ENCODE results near the gene DLGAP5. TPM values are rescaled to one million over a fixed set of nuclear protein-coding genes. Genes with fewer than 3 reads are reported as not detected.

Gene DLGAP5
- total and polyA plus RNA-seq, 4 donors: 0.34 to 5.0 (median 0.63) TPM

DNA sequence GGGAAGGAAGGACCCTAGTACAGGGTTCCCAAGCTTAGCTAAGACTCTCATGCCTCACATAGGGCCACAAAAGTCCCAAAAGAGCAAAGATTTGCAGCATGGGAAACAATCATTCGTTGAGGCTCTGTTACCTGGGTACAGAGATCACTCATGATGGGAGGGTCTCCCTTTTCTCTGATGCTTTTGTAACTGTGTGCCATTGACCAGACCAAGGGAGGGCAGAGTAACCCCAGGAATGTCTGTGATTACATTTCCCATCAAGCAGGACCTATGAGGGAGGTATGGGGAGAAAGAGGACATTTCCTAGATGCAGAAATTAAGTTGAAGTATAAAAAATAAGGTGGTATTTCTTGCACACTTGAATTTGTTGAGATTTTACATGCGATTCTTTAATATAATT is 16.4 kb upstream of the DLGAP5 start:
- H3K4me3 ChIP-seq: no peak overlapping the region
- no peak overlapping the region for H3K9ac ChIP-seq (ENCODE audit: insufficient read depth in 1 of 2, low read length in 2 of 2)
- no peak for DNase-seq
- H3K27me3 ChIP-seq (ENCODE audit: control insufficient read depth in 3 of 3, insufficient read depth in 3 of 3, low read length in 2 of 3): no peaks in the 10 kb centered on the region
- 82 to 91% methylated on average over 2 of the region's 2 CpGs for WGBS, 2 donors
- no peak overlapping the region for H3K27ac ChIP-seq (ENCODE audit: low read depth in 1 of 2, low read length in 1 of 2)
- no peak for ATAC-seq (ENCODE audit: insufficient read depth, low FRiP score)
- H3K4me1 ChIP-seq (ENCODE audit: control insufficient read depth in 5 of 5, insufficient read depth in 5 of 5, low read length in 5 of 5): no peaks in the 10 kb centered on the region
- H3K9me3 ChIP-seq (ENCODE audit: control insufficient read depth in 4 of 4, insufficient read depth in 3 of 4, low read length in 3 of 4): no peaks in the 10 kb centered on the region
- TF ChIP-seq, protein P1, sequence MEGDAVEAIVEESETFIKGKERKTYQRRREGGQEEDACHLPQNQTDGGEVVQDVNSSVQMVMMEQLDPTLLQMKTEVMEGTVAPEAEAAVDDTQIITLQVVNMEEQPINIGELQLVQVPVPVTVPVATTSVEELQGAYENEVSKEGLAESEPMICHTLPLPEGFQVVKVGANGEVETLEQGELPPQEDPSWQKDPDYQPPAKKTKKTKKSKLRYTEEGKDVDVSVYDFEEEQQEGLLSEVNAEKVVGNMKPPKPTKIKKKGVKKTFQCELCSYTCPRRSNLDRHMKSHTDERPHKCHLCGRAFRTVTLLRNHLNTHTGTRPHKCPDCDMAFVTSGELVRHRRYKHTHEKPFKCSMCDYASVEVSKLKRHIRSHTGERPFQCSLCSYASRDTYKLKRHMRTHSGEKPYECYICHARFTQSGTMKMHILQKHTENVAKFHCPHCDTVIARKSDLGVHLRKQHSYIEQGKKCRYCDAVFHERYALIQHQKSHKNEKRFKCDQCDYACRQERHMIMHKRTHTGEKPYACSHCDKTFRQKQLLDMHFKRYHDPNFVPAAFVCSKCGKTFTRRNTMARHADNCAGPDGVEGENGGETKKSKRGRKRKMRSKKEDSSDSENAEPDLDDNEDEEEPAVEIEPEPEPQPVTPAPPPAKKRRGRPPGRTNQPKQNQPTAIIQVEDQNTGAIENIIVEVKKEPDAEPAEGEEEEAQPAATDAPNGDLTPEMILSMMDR (IDR thresholded peaks at IDR 0.05; ENCODE audit: control extremely low read depth, extremely low read depth): no peak
- H3K36me3 ChIP-seq (ENCODE audit: control insufficient read depth in 4 of 4, insufficient read depth in 4 of 4, low read length in 4 of 4): no peaks in the 10 kb centered on the region

DNA sequence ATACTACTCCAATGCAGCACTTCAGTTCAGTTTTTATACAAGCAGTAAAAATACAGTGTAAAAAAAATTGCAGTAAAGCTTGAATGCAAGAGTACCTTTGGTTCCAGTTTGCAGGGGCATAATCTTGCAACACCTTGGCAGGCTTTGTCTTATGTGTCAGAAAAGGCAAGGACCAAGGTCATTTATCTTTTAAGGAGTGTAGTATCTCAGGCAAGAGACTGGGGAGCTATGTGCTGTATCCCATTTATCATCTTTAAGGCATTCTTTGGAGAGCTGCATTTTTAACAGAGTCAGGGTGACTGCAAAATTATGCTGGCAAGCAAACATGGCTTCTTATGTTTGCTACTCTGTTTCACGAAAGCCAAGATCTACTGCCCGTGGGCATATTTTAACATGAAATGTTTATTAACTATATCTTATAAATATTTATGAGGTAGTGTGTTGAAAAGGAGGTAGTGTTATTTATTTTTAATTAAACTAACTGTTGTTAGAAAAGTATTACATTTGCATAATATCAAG is 14.8 kb upstream of the DLGAP5 start:
- Histone ChIP-seq H3K9me3 (ENCODE audit: control insufficient read depth in 4 of 4, insufficient read depth in 3 of 4, low read length in 3 of 4) (no peaks in the 10 kb centered on the region), H3K4me3 (no peak overlapping the region), H3K27ac (ENCODE audit: low read depth in 1 of 2, low read length in 1 of 2) (no peak overlapping the region), H3K4me1 (ENCODE audit: control insufficient read depth in 5 of 5, insufficient read depth in 5 of 5, low read length in 5 of 5) (no peaks in the 10 kb centered on the region), H3K36me3 (ENCODE audit: control insufficient read depth in 4 of 4, insufficient read depth in 4 of 4, low read length in 4 of 4) (no peaks in the 10 kb centered on the region), H3K27me3 (ENCODE audit: control insufficient read depth in 3 of 3, insufficient read depth in 3 of 3, low read length in 2 of 3) (no peaks in the 10 kb centered on the region), H3K9ac (ENCODE audit: insufficient read depth in 1 of 2, low read length in 2 of 2) (no peak overlapping the region)
- TF ChIP-seq, protein P1 (IDR thresholded peaks at IDR 0.05; ENCODE audit: control extremely low read depth, extremely low read depth): no peak
- 58 to 80% methylated on average over 2 of the region's 2 CpGs for WGBS, 2 donors
- ATAC-seq (ENCODE audit: insufficient read depth, low FRiP score): no peak
- no peak for DNase-seq

DNA sequence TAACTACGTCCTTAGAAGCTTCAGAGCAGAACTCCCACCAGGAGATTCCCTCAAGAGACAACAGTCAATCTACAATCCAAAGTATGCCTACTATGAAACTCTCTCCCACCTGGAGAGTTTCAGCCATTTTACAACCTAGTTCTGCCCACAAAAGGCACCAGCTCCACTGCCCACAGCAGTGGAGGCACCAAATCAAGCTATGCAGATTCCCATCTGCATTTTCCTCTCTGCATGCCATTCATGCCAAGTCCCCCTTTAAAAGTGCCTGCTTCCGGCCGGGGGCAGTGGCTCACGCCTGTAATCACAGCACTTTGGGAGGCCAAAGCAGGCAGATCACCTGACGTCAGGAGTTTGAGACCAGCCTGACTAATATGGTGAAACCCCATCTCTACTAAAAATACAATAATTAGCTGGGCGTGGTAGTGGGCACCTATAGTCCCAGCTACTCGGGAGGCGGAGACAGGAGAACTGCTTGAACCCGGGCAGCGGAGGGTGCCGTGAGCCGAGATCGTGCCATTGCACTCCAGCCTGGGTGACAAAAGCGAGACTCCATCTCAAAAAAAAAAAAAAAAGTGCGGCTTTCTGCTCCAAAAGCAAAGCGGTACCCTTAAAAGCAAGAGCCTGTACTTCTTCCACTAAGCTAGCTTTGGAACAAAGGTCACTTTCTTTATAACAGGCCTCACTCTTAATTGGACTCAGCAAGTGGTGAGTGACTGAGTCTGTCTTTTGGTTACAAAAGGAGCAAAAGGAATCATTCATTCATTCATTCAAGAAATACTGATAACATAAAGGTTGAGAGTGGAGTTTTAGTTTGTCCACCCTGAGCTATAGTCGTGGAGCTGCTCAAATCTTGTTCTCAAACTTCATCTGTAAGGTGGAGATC is 10.1 kb upstream of the DLGAP5 start:
- Histone ChIP-seq H3K27ac (ENCODE audit: low read depth in 1 of 2, low read length in 1 of 2) (no peak overlapping the region), H3K4me1 (ENCODE audit: control insufficient read depth in 5 of 5, insufficient read depth in 5 of 5, low read length in 5 of 5) (no peaks in the 10 kb centered on the region), H3K27me3 (ENCODE audit: control insufficient read depth in 3 of 3, insufficient read depth in 3 of 3, low read length in 2 of 3) (no peaks in the 10 kb centered on the region), H3K9me3 (ENCODE audit: control insufficient read depth in 4 of 4, insufficient read depth in 3 of 4, low read length in 3 of 4) (no peaks in the 10 kb centered on the region), H3K9ac (ENCODE audit: insufficient read depth in 1 of 2, low read length in 2 of 2) (no peak overlapping the region), H3K36me3 (ENCODE audit: control insufficient read depth in 4 of 4, insufficient read depth in 4 of 4, low read length in 4 of 4) (no peaks in the 10 kb centered on the region), H3K4me3 (no peak overlapping the region)
- 91 to 94% methylated on average over 17 of the region's 17 CpGs for WGBS, 2 donors
- ATAC-seq (ENCODE audit: insufficient read depth, low FRiP score): no peak
- DNase-seq: no peak
- TF ChIP-seq, protein P1 (IDR thresholded peaks at IDR 0.05; ENCODE audit: control extremely low read depth, extremely low read depth): no peak

Data from lung (tissue), 12 donors.